CD4-positive, alpha-beta T cell treated with Interleukin-15 for 4 hours (primary cell): ENCODE results near the gene CDC42BPG.
A peak's percentile ranks its signal among the peaks of the same experiment; 100 is the strongest.

ENCODE experiments used
- DNase-seq: peaks from one replicate; pipeline ENCODE4 v3.0.0-alpha.2; 2020; ENCODE audit warnings: low spot score

The CDC42BPG gene

DNA sequence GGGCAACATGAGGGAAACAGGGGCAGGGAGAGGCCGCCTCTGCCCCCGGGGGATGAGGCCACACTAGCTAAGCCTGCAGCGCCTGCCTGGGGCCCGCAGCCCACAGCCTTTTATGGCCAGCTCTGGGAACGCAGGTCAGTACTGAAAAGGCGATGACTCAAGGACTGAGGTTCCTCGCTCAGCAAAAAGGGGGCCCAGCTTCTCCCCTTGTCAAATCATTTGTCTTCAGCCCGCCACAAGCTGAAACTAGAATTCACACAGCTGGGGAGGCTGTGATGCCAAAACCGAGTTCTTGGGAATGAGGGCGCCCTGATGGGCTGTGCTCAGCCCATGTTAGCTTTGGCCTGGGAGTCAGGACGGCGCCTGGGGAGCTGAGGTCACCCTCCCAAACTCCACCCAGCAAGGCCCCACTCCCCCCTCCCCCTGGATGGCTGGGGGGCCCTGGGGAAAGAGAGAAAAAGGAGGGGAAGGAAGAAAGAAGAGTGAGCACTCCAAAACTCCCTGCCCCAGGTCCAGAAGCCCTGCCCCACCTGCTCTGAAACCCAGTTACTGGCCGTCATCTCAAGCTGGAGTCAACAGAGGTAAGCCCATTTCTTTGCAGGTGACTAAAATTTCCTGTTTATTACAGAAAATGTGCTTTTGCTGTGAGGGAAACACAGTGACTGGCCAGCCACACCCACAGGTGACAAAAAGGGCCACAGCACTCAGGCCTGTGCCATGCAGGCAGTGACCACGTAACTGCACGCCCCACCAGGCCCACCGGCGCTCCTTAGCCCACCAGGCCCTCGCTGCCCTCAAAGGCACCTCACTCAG lies 20.2 kb upstream of the CDC42BPG start:
- DNase-seq, result no peak

DNA sequence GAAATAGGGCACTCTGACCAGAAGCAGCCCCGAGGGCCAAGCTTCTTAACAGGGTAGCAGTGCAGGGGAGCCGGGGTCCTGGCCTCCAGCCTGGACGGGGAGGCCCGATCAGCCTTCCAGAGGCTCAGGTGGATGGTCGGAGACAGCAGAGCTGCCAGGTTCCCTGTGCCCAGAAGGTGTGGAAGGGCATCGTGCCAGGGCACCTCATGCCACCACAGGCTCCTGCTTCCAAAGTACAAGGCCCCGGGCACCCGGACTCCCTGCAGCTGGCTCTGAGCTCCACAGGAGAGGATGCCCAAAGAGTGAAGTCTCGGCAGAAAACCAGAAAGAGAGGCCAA lies 19.7 kb upstream of the CDC42BPG start:
- DNase-seq, result no peak

DNA sequence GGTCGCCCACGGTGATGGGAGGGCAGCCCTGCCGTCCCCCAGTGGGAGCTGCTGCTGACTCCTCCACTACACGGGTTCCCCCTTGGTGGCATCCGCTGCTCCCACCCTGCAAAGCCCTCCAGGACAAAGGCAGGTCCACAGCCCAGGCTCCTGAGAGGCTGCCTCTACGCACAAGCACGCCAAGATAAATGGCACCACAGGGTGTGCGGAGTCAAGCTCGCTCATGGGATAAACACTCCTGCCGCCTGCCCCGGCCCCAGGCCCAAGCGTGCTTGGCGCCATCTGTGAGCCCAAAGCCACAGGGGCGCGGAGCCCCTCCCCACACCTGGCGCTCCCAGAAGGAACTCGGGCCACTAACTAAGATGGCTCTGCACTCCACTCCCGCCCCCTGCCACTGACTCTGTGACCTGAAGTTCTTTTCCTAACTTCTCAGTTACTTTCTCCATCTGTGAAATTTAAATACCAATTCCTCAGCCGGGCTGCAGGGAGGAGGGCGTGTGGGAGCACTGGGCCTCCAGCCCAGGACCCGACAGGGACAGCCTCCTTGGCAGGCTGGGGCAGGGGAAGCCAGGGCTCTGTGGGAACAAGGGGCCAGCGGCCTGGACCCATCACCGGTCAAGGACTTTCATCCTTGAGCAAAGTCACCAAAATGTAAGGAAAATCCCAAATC lies 19.1 kb upstream of the CDC42BPG start:
- DNase-seq, result no peak

- DNase-seq, result no peak
Measured at GRCh38 chr11:64862987-64863390, 18.5 kb upstream of the CDC42BPG start.

- DNase-seq, result no peak
Measured at GRCh38 chr11:64861227-64861975, 16.9 kb upstream of the CDC42BPG start.

DNA sequence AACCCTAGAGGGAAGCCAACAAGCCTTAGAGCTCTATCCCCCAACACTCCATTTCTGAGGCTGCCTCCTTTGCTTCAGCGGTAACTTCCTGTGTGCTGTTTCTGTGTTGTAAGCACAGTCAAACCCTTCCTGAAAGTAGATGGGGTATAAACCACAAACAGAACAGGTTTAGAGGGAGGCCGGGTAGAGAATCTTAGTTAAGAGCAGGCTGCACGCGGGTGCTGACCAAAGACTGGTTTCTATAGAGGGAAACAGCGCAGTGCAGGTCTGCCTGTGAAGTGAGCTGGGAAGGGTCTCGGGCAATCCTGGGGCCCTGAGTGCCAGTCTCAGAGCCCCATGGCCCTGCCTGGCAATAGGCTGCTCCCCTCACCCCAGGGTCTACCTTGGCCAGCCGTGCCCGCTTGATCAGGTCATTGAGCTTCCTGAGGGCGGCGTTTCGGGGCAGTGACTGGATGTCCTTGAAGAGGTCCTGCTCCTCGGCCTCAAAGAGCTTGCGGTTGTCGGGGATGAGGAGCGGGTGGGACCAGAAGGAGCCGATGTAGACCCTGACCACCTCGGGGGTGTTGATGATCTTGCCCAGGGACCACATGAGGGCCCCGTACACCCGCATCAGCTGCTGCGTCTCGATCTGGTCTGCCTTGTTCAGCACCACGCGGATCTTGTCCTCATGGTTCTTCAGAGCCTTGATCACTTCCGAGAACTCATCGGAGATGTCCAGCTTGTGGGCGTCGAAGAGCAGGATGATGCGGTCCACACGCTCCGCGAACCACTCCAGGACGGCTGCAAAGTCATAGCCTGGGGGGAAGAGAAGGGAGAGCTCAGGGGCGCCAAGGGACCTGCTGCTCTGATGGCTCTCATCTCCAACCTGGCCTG lies 15.3 kb upstream of the CDC42BPG start:
- peak; percentile 71 for DNase-seq

DNA sequence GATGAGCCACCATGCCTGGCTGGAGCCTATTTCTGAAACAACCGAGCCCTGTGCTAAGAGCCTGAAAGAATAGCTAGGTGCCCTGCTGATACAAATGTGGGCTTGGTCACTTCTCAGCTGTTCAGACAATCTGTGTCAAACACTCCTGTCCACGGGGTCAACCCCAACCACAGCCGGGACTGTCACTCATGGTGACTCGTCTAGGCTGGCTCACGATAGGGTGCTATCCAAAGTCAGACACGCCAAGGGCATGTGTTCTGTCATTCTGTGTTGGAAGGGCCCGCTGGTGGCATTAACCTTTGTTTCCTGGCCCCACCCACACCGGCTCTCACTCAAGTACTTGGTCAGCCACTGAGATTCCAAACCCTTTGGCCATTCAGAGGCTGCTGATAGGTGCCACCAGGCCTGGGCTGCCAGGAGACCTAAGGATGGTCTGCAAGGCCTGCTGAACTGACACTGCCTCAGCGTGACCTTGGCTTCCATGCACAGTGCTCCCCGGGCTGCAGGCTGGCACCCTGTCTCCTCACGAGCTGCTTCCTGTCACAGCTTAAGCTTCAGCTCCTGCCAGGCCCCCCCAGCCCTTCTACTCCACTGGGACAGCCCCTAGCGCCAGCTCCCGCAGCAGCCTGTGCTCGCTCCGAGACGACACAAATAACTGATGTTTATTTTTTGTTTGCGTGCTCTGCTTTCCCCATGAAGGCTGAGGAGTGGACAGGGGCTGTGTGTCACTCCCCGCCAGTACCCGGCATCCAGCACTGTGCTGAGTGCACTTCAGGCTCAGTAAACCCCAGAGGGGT lies 14.2 kb upstream of the CDC42BPG start:
- no peak for DNase-seq

DNA sequence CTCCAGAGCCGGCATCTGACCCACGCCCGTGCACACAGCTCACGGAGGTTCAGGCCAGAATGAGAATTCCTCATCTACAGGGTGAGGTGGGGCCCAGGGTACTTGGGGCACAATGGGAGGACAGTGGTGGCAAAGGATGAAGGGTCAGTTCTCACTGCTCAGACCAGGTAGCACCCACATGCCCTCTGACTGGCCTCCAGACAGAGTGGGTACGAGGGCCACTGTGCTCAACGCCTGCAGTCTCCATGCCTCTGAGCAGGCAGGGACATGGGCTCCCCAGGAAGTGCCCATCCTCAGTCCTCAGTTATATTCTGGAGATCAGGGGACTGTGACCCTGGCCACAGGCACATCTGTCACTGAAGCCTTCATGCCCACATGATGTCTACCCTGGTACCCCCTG lies 13.0 kb upstream of the CDC42BPG start:
- DNase-seq, result no peak

- no peak for DNase-seq
Measured at GRCh38 chr11:64856382-64857227, 12.2 kb upstream of the CDC42BPG start.

GRCh38 chr11:64855596-64856304 lies 11.3 kb upstream of the CDC42BPG start:
- DNase-seq, result no peak

DNA sequence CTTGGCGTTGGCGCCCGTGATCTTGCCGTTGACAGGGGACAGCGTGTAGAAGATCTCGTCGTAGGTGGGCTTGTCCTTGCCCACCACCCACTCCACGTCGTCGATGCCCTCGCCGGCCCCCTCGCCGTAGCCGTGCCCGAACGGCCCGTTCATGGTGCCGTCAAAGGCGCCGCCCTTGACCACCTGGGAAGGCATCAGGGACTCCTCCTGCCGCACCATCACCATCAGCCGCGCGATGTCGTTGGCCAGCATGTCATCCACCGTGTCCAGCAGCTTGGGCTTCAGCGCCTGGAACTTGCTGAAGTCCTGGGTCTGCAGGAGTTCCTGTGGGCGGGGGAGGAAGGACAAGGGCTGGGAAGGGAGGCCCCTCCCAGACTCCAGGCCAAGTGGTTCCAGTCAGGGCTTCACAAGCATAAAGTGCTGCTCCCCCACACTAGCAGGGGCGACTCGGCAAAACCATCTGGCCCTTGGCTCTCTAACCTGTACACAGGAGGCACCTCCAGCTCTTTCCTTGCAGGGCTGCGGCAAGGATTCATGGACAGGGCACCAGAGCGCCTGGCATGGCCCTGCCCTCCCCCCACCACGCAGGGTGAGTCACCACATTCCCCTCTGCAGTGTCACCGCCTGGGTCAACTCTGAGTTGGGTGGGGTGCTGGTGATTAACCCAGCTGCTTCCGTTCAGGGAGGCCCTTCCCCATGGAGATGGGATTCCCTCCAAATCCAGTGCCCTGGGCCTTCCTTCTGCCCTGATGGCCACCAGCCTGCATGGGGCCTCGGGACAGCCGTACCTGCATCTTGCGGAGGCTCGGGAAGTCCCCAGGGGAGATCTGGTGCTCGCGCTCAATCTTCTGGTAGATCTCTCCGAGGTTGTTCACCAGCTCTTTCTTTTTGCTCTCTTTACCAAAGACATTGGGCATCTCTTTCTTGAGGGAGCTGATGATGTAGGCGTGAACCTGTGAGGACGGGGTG lies 10.4 kb upstream of the CDC42BPG start:
- peak; percentile 58 for DNase-seq

DNA sequence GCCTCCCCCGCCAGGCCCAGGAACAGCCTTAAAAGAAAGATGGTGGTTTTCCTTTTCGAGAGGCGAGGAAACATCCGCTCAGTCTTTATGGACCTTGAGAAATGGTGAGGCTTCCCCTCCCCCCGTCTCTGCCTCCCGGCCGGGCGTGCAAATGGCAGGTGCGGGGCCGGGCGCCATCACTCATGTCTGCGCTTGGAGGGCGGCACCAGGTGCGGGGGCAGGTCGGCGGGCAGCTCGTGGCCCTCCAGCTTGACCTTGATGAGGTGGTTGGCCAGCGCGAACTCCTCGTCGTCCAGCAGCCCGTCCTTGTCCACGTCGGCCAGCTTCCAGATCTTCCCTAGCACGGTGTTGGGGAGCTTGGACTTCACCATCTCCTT lies 9.7 kb upstream of the CDC42BPG start:
- DNase-seq, result no peak

DNA sequence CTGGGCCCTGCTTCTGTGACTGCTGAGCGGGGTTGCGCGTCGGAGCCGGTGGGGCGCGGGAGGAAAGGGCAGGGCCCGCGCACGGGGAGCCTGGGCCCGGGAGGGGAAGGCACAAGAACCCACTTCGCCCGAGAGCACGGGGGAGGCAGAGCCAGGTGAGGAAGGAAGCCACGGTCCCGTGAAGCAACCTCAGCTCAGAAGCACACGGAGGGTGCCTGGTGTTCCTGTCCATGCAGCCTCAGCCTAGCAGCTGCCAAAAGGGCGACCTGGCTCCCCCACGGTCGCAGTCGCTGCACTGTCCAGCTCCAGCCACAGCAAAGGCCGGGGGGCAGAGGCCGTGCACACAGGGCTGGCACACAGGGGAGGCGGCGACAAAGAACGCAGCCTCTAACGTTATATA lies 9.3 kb upstream of the CDC42BPG start:
- DNase-seq, result no peak

DNA sequence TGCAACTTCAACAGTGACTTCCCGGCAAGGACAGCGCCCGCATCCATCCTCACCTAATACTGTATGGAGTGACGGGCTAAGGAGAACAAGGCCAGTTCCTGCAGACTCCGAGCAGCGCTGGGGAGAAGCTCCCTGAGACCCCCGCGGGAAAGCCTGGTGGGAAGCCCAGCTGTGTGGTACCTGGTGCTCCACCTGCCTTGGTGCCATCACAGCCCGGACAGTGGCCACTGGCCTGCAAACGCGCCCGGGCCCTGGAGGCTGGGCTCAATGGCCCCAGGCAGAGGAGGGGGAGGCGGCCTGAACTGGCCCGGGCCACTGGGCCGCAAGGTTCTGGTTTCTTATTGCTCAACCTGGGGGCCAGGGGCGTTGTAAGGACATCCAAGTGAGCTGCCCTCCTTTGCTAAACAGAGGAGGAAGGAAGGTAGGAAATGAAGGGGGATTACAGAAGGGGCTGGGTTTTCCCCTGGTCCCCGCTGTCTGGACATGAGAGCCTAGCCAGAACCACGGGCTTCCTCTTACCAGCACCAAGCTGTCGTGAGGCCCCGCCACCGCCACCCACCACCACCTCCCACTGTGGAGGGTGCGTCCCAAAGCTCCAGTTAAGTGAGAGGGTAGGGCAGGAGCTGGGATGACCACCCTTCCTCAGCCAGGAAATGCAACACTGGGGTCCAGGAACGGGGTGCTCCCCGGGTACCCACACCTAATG lies 8.5 kb upstream of the CDC42BPG start:
- no peak for DNase-seq

GRCh38 chr11:64851831-64852351 lies 7.4 kb upstream of the CDC42BPG start:
- DNase-seq, result no peak

GRCh38 chr11:64850979-64851567 lies 6.6 kb upstream of the CDC42BPG start:
- no peak for DNase-seq
